Neutrophil (primary cell): ENCODE data around the gene KLHL21.

Experiments
- H3K27ac ChIP-seq: fragments of 200-600 bp; sonication (generic); 2 replicates; pipeline ENCODE4 v1.5.1; 2016; ENCODE audit warnings: mild to moderate bottlenecking, moderate library complexity
- H3K27me3 ChIP-seq: fragments of 200-600 bp; sonication (generic); 2 replicates; pipeline ENCODE4 v1.6.0; 2016; ENCODE audit warnings: mild to moderate bottlenecking
- H3K36me3 ChIP-seq: fragments of 200-600 bp; sonication (generic); 2 replicates; pipeline ENCODE4 v1.5.1; 2017
- H3K4me1 ChIP-seq, 2 experiments: fragments of 200-600 bp in 1 of 2; sonication (generic) in 1 of 2; 1 replicate in 1 of 2; 2 replicates in 1 of 2; pipeline versions ENCODE4 v1.5.1 to v1.6.1; 2013 to 2016; ENCODE audit warnings: low read depth in 1 of 2, low read length in 1 of 2, mild to moderate bottlenecking in 1 of 2, moderate library complexity in 1 of 2; ENCODE audit not compliant: control insufficient read depth in 1 of 2, insufficient read depth in 1 of 2
- H3K4me3 ChIP-seq, 2 experiments: fragments of 200-600 bp in 1 of 2; sonication (generic) in 1 of 2; 1 replicate in 1 of 2; 2 replicates in 1 of 2; pipeline ENCODE4 v1.5.1; 2013 to 2016; ENCODE audit warnings: low read depth in 1 of 2, low read length in 1 of 2, mild to moderate bottlenecking in 1 of 2, moderate library complexity in 1 of 2
- H3K9me3 ChIP-seq: fragments of 200-600 bp; sonication (generic); 2 replicates; pipeline ENCODE4 v1.5.1; 2016
- CTCF ChIP-seq: fragments of 200-600 bp; sonication (generic); IDR thresholded peaks from 2 replicates; pipeline ENCODE4 v1.5.1; 2016; ENCODE audit warnings: antibody characterized with exemption

Gene KLHL21

GRCh38 chr1:6577831-6578525 is 24.7 kb downstream of the KLHL21 start:
- H3K27ac ChIP-seq, result no peak overlapping the region
- H3K36me3 ChIP-seq, result no peaks in the 10 kb centered on the region
- H3K27me3 ChIP-seq, result peaks cover 1% of the 10 kb centered on the region
- H3K4me1 ChIP-seq, result peaks cover 36 to 37% of the 10 kb centered on the region in 2 experiments
- no peak overlapping the region for H3K4me3 ChIP-seq
- no peaks in the 10 kb centered on the region for H3K9me3 ChIP-seq
- TF ChIP-seq CTCF, result no peak

- Histone ChIP-seq H3K4me1 (peaks cover 6 to 9% of the 10 kb centered on the region in 2 experiments), H3K27ac (no peak overlapping the region), H3K36me3 (no peaks in the 10 kb centered on the region), H3K9me3 (no peaks in the 10 kb centered on the region), H3K4me3 (no peak overlapping the region), H3K27me3 (peaks cover 13% of the 10 kb centered on the region)
- TF ChIP-seq CTCF, result no peak
Measured at GRCh38 chr1:6574818-6575217, 27.9 kb downstream of the KLHL21 start.

GRCh38 chr1:6574025-6574620 is 28.5 kb downstream of the KLHL21 start:
- Histone ChIP-seq H3K4me1 (peaks cover 1 to 4% of the 10 kb centered on the region in 2 experiments), H3K27me3 (peaks cover 18% of the 10 kb centered on the region), H3K9me3 (no peaks in the 10 kb centered on the region), H3K4me3 (no peak overlapping the region), H3K36me3 (no peaks in the 10 kb centered on the region), H3K27ac (no peak overlapping the region)
- no peak for TF ChIP-seq CTCF

- H3K27ac ChIP-seq, result no peak overlapping the region
- no peak for TF ChIP-seq CTCF
- H3K36me3 ChIP-seq, result no peaks in the 10 kb centered on the region
- H3K9me3 ChIP-seq, result no peaks in the 10 kb centered on the region
- H3K4me1 ChIP-seq, result no peaks in the 10 kb centered on the region
- H3K27me3 ChIP-seq, result peaks cover 18% of the 10 kb centered on the region
- H3K4me3 ChIP-seq, result no peak overlapping the region
Measured at GRCh38 chr1:6572653-6573383, 29.9 kb downstream of the KLHL21 start.

- H3K27me3 ChIP-seq, result peaks cover 20% of the 10 kb centered on the region
- H3K27ac ChIP-seq, result no peak overlapping the region
- H3K36me3 ChIP-seq, result no peaks in the 10 kb centered on the region
- no peaks in the 10 kb centered on the region for H3K9me3 ChIP-seq
- H3K4me3 ChIP-seq, result no peak overlapping the region
- no peak for TF ChIP-seq CTCF
- no peaks in the 10 kb centered on the region for H3K4me1 ChIP-seq
Measured at GRCh38 chr1:6570987-6571386, 31.7 kb downstream of the KLHL21 start.
